NT2/D1 (cell line): ENCODE measurements around the gene EFCAB14.
"Not testable (repeated sequence)": the region's sequence is repeated elsewhere in the genome, so short reads cannot be mapped to it uniquely, and the experiment has no call there.

ENCODE experiments used
- DNase-seq: peaks from one replicate; pipeline ENCODE4 v3.0.0-alpha.2; 2011; ENCODE audit warnings: low read depth, low spot score
- H3K27me3 ChIP-seq: 2 replicates; pipeline ENCODE4 v1.6.0; 2011; ENCODE audit warnings: mild to moderate bottlenecking; ENCODE audit not compliant: insufficient read length, insufficient read depth
- H3K36me3 ChIP-seq: 2 replicates; pipeline ENCODE4 v1.6.1; 2011; ENCODE audit warnings: mild to moderate bottlenecking, low read length, mixed read lengths; ENCODE audit not compliant: insufficient read depth, insufficient read length
- H3K4me1 ChIP-seq: 2 replicates; pipeline ENCODE4 v1.5.1; 2011; ENCODE audit not compliant: insufficient read depth, insufficient read length
- H3K4me3 ChIP-seq: 2 replicates; pipeline ENCODE4 v1.5.1; 2011; ENCODE audit warnings: low read depth; ENCODE audit not compliant: insufficient read length
- H3K9ac ChIP-seq: 2 replicates; pipeline ENCODE4 v1.6.0; 2011; ENCODE audit warnings: low read depth; ENCODE audit not compliant: insufficient read length
- H3K9me3 ChIP-seq: 2 replicates; pipeline ENCODE4 v1.5.1; 2011; ENCODE audit warnings: mild to moderate bottlenecking, low read length; ENCODE audit not compliant: insufficient read depth
- SUZ12 ChIP-seq: IDR thresholded peaks from 2 replicates; pipeline ENCODE4 v1.6.1; 2011; ENCODE audit not compliant: insufficient read length, insufficient read depth; ENCODE audit errors: extremely low read depth
- YY1 ChIP-seq: IDR thresholded peaks from 2 replicates; pipeline ENCODE4 v1.6.1; 2011; ENCODE audit not compliant: insufficient read length, insufficient read depth
- ZNF274 ChIP-seq: IDR thresholded peaks from 2 replicates; pipeline ENCODE4 v1.6.1; 2011; ENCODE audit warnings: mild to moderate bottlenecking, low read depth, low read length

EFCAB14 gene

GRCh38 chr1:46659307-46659870, 59.5 kb downstream of the EFCAB14 start:
- H3K4me1 ChIP-seq: no peaks in the 10 kb centered on the region
- no peak for DNase-seq
- H3K36me3 ChIP-seq: peaks cover 57% of the 10 kb centered on the region
- H3K4me3 ChIP-seq: no peak overlapping the region
- no peak for TF ChIP-seq YY1
- TF ChIP-seq SUZ12: no peak
- no peak for TF ChIP-seq ZNF274
- H3K27me3 ChIP-seq: no peaks in the 10 kb centered on the region
- H3K9ac ChIP-seq: no peak overlapping the region
- H3K9me3 ChIP-seq: peaks cover 4% of the 10 kb centered on the region; the same call in 1 of the 2 replicates

GRCh38 chr1:46657775-46658174, 61.1 kb downstream of the EFCAB14 start:
- Histone ChIP-seq H3K4me3 (no peak overlapping the region), H3K9ac (no peak overlapping the region), H3K27me3 (no peaks in the 10 kb centered on the region), H3K4me1 (no peaks in the 10 kb centered on the region), H3K9me3 (peaks cover 4% of the 10 kb centered on the region; the same call in 1 of the 2 replicates), H3K36me3 (peaks cover 55% of the 10 kb centered on the region)
- TF ChIP-seq YY1 (no peak), ZNF274 (no peak), SUZ12 (no peak)
- no peak for DNase-seq

GRCh38 chr1:46656643-46657042, 62.3 kb downstream of the EFCAB14 start:
- no peak overlapping the region for H3K4me3 ChIP-seq
- H3K9me3 ChIP-seq: peaks cover 4% of the 10 kb centered on the region; the same call in 1 of the 2 replicates
- no peak overlapping the region for H3K9ac ChIP-seq
- H3K27me3 ChIP-seq: no peaks in the 10 kb centered on the region
- no peak for DNase-seq
- H3K4me1 ChIP-seq: no peaks in the 10 kb centered on the region
- peaks cover 62% of the 10 kb centered on the region for H3K36me3 ChIP-seq
- TF ChIP-seq SUZ12 (no peak), ZNF274 (no peak), YY1 (no peak)

- Histone ChIP-seq H3K27me3 (no peaks in the 10 kb centered on the region), H3K36me3 (peaks cover 61% of the 10 kb centered on the region), H3K9me3 (peaks cover 4% of the 10 kb centered on the region; the same call in 1 of the 2 replicates), H3K4me3 (no peak overlapping the region), H3K4me1 (no peaks in the 10 kb centered on the region), H3K9ac (no peak overlapping the region)
- no peak for TF ChIP-seq ZNF274
- TF ChIP-seq YY1: no peak
- no peak for TF ChIP-seq SUZ12
- DNase-seq: no peak
Observed at GRCh38 chr1:46655848-46656247, 63.1 kb downstream of the EFCAB14 start.

GRCh38 chr1:46654698-46655097, 64.2 kb downstream of the EFCAB14 start:
- peaks cover 67% of the 10 kb centered on the region for H3K36me3 ChIP-seq
- not testable (repeated sequence) for H3K9me3 ChIP-seq, H3K4me1 ChIP-seq, DNase-seq, H3K27me3 ChIP-seq, H3K9ac ChIP-seq, H3K4me3 ChIP-seq

- no peak for DNase-seq
- peaks cover 13% of the 10 kb centered on the region; the same call in 1 of the 2 replicates for H3K9me3 ChIP-seq
- H3K4me3 ChIP-seq: no peak overlapping the region
- peaks cover 69% of the 10 kb centered on the region for H3K36me3 ChIP-seq
- no peaks in the 10 kb centered on the region for H3K27me3 ChIP-seq
- H3K4me1 ChIP-seq: no peaks in the 10 kb centered on the region
- TF ChIP-seq YY1: no peak
- TF ChIP-seq SUZ12: no peak
- TF ChIP-seq ZNF274: no peak
- no peak overlapping the region for H3K9ac ChIP-seq
Observed at GRCh38 chr1:46654012-46654411, 64.9 kb downstream of the EFCAB14 start.

GRCh38 chr1:46653405-46653958, 65.4 kb downstream of the EFCAB14 start:
- Histone ChIP-seq H3K4me1 (no peaks in the 10 kb centered on the region), H3K36me3 (peaks cover 67% of the 10 kb centered on the region), H3K9me3 (peaks cover 13% of the 10 kb centered on the region; the same call in 1 of the 2 replicates), H3K4me3 (no peak overlapping the region), H3K27me3 (no peaks in the 10 kb centered on the region), H3K9ac (no peak overlapping the region)
- TF ChIP-seq YY1 (no peak), ZNF274 (no peak), SUZ12 (no peak)
- no peak for DNase-seq
